ENCODE results near the gene TUBAL3. TPM values are rescaled to one million over a fixed set of nuclear protein-coding genes. Genes with fewer than 3 reads are reported as not detected.

TUBAL3 gene
- total RNA-seq, 1 experiment from 2014 or later, result not detected

- WGBS (ENCODE audit: extremely low coverage, insufficient read length, low lambda C conversion rate), result no CpG with 5 or more reads among the region's 13 CpGs
- Histone ChIP-seq H2AK5ac (ENCODE audit: insufficient read length, low read length) (no peak overlapping the region), H2BK20ac (ENCODE audit: low read depth, low read length, poor library complexity, severe bottlenecking) (no peak overlapping the region), H3K4ac (ENCODE audit: low read depth, low read length) (no peak overlapping the region), H4K91ac (ENCODE audit: insufficient read length, low read depth, low read length) (no peak overlapping the region), H3K14ac (ENCODE audit: insufficient read depth, low read length) (no peak overlapping the region), H2BK5ac (ENCODE audit: insufficient read length, low read length) (no peak overlapping the region), H3K23ac (ENCODE audit: insufficient read length, low read depth, low read length) (no peak overlapping the region), H2AFZ (ENCODE audit: low read length) (no peak overlapping the region), H3K23me2 (ENCODE audit: insufficient read length, low read depth, low read length, poor library complexity, severe bottlenecking) (no peaks in the 10 kb centered on the region), H3K79me1 (ENCODE audit: insufficient read depth, low read depth, low read length, poor library complexity, severe bottlenecking) (no peaks in the 10 kb centered on the region), H4K8ac (replicated peaks; ENCODE audit: insufficient read length, low read depth, low read length) (no peak overlapping the region), H3K79me2 (ENCODE audit: insufficient read depth, low read length) (peaks cover 6% of the 10 kb centered on the region; the same call in 1 of the 2 replicates), H3K27ac (ENCODE audit: insufficient read length, low read depth, low read length) (no peak overlapping the region), H3K56ac (ENCODE audit: insufficient read length, low read depth, low read length) (no peak overlapping the region), H3T11ph (ENCODE audit: low read length) (no peak overlapping the region), H3K4me2 (ENCODE audit: insufficient read depth, insufficient read length, low read length) (no peak overlapping the region), H3K9me3 (ENCODE audit: control insufficient read depth, low read depth, low read length) (no peaks in the 10 kb centered on the region), H3K27me3 (ENCODE audit: insufficient read depth, low read length) (no peaks in the 10 kb centered on the region), H3K9ac (ENCODE audit: extremely low read depth, insufficient read length, low read length) (no peak overlapping the region), H4K20me1 (ENCODE audit: control insufficient read depth, insufficient read depth, insufficient read length) (no peaks in the 10 kb centered on the region), H3K4me1 (ENCODE audit: insufficient read depth, low read length) (no peaks in the 10 kb centered on the region; the same call in 1 of the 2 replicates), H2BK120ac (ENCODE audit: low read depth, low read length, poor library complexity, severe bottlenecking) (no peak overlapping the region), H2BK15ac (ENCODE audit: low read depth, low read length) (no peak overlapping the region), H4K5ac (ENCODE audit: insufficient read length, low read depth, low read length) (no peak overlapping the region), H2BK12ac (ENCODE audit: insufficient read length, low read depth, low read length) (no peak overlapping the region), H3K18ac (ENCODE audit: insufficient read length, low read depth, low read length) (no peak overlapping the region)
- H3K4me1 Mint-ChIP-seq, result peaks cover 6 to 7% of the 10 kb centered on the region in 2 experiments
- no peaks in the 10 kb centered on the region for H3K27me3 Mint-ChIP-seq (ENCODE audit: low read depth)
- H3K27ac Mint-ChIP-seq, result no peak overlapping the region; a peak in 1 of 7 replicates
- TF ChIP-seq, protein P1, sequence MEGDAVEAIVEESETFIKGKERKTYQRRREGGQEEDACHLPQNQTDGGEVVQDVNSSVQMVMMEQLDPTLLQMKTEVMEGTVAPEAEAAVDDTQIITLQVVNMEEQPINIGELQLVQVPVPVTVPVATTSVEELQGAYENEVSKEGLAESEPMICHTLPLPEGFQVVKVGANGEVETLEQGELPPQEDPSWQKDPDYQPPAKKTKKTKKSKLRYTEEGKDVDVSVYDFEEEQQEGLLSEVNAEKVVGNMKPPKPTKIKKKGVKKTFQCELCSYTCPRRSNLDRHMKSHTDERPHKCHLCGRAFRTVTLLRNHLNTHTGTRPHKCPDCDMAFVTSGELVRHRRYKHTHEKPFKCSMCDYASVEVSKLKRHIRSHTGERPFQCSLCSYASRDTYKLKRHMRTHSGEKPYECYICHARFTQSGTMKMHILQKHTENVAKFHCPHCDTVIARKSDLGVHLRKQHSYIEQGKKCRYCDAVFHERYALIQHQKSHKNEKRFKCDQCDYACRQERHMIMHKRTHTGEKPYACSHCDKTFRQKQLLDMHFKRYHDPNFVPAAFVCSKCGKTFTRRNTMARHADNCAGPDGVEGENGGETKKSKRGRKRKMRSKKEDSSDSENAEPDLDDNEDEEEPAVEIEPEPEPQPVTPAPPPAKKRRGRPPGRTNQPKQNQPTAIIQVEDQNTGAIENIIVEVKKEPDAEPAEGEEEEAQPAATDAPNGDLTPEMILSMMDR (conservative IDR thresholded peaks at IDR 0.05), result no peak
- no peaks in the 10 kb centered on the region for H3K9me3 Mint-ChIP-seq
- H3K4me3 Mint-ChIP-seq, result no peak overlapping the region
- DNase-seq, result no peak
- peaks cover 57 to 70% (median 69%) of the 10 kb centered on the region in 3 experiments; a peak in 6 of 7 replicates for H3K36me3 Mint-ChIP-seq (ENCODE audit: insufficient read depth in 1 of 3, low read depth in 3 of 3)
Measured at GRCh38 chr10:5453749-5454489, 49.3 kb upstream of the TUBAL3 start.
